Suprapubic skin (tissue), 4 donors: ENCODE data around the gene CCDC182.

Experiments
- POLR2A ChIP-seq, 2 donors: fragments of 450-650 bp; IDR thresholded peaks; one replicate each; pipeline ENCODE4 v1.6.1; 2017; ENCODE audit warnings: antibody characterized with exemption in 2 of 2, mild to moderate bottlenecking in 2 of 2, moderate library complexity in 2 of 2
- POLR2AphosphoS5 ChIP-seq, 3 donors: sonication (generic); formaldehyde crosslinking; IDR thresholded peaks; one replicate each; pipeline ENCODE4 v1.6.1; 2017; ENCODE audit warnings: antibody characterized with exemption in 3 of 3
- TF ChIP-seq, protein P1 (sequence below), 2 donors: fragments of 200-600 bp in 1 of 2; fragments of 450-650 bp in 1 of 2; sonication (generic) in 1 of 2; IDR thresholded peaks; one replicate each; pipeline ENCODE4 v1.5.1; 2016 to 2019; ENCODE audit warnings: antibody characterized with exemption in 2 of 2, mild to moderate bottlenecking in 1 of 2, moderate library complexity in 1 of 2

DNA sequence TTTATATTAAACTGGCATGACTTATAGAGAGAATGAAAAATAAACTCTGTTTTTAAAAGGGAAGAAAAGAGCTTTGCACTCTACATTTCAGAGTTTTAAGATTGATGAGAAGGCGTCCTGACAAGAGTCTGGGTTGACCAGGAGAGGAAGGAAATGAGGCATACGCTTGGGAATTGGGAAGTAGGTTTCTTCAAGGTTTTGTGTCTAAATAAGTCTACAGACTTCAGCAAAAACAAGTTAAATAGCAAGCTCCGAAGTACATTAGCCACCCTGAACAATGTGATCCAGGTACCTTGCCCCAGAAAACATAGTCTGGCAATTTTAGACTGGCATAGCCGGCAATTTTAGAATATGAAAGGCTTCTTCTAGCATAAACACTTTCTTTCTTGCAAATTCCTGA lies 28.5 kb upstream of the CCDC182 start:
- TF ChIP-seq, protein P1, sequence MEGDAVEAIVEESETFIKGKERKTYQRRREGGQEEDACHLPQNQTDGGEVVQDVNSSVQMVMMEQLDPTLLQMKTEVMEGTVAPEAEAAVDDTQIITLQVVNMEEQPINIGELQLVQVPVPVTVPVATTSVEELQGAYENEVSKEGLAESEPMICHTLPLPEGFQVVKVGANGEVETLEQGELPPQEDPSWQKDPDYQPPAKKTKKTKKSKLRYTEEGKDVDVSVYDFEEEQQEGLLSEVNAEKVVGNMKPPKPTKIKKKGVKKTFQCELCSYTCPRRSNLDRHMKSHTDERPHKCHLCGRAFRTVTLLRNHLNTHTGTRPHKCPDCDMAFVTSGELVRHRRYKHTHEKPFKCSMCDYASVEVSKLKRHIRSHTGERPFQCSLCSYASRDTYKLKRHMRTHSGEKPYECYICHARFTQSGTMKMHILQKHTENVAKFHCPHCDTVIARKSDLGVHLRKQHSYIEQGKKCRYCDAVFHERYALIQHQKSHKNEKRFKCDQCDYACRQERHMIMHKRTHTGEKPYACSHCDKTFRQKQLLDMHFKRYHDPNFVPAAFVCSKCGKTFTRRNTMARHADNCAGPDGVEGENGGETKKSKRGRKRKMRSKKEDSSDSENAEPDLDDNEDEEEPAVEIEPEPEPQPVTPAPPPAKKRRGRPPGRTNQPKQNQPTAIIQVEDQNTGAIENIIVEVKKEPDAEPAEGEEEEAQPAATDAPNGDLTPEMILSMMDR (IDR thresholded peaks at IDR 0.05) = no peak
- no peak for TF ChIP-seq POLR2A (IDR thresholded peaks at IDR 0.05)
- no peak for TF ChIP-seq POLR2AphosphoS5 (IDR thresholded peaks at IDR 0.05)
